Stimulated activated CD4-positive, alpha-beta T cell treated with anti-CD3 and anti-CD28 coated beads, Interleukin-1b, Interleukin-23, amount 100 ng/mL, for 24 hours (primary cell): ENCODE measurements around the gene UGT3A2.
"Not testable (repeated sequence)": the region's sequence is repeated elsewhere in the genome, so short reads cannot be mapped to it uniquely, and the experiment has no call there.

Source experiments
- DNase-seq, 4 experiments: peaks; one replicate each; pipeline ENCODE4 v3.0.0-alpha.2; 2020; ENCODE audit warnings: low read depth in 4 of 4, low spot score in 1 of 4

Gene UGT3A2

GRCh38 chr5:36055984-36056383 lies 10.7 kb downstream of the UGT3A2 start:
- no peak for DNase-seq

GRCh38 chr5:36054647-36055046 lies 12.0 kb downstream of the UGT3A2 start:
- no peak for DNase-seq

- DNase-seq: no peak
Observed at GRCh38 chr5:36052538-36052937, 14.1 kb downstream of the UGT3A2 start.

GRCh38 chr5:36049949-36050348 lies 16.7 kb downstream of the UGT3A2 start:
- DNase-seq: no peak

GRCh38 chr5:36047384-36048160 lies 19.1 kb downstream of the UGT3A2 start:
- DNase-seq: no peak

- no peak for DNase-seq
Observed at GRCh38 chr5:36045895-36046294, 20.8 kb downstream of the UGT3A2 start.

GRCh38 chr5:36041537-36041845 lies 25.2 kb downstream of the UGT3A2 start:
- DNase-seq: no peak

- DNase-seq: no peak
Observed at GRCh38 chr5:36040651-36041536, 25.8 kb downstream of the UGT3A2 start.

- DNase-seq: no peak
Observed at GRCh38 chr5:36035696-36036095, 31.0 kb downstream of the UGT3A2 start.

GRCh38 chr5:36034536-36035134 lies 32.0 kb downstream of the UGT3A2 start:
- not testable (repeated sequence) for DNase-seq

- no peak for DNase-seq
Observed at GRCh38 chr5:36033486-36033885, 33.2 kb downstream of the UGT3A2 start.

- DNase-seq: no peak
Observed at GRCh38 chr5:36033047-36033446, 33.6 kb downstream of the UGT3A2 start.

GRCh38 chr5:36031223-36031622 lies 35.5 kb downstream of the UGT3A2 start:
- no peak for DNase-seq

GRCh38 chr5:36029914-36030313 lies 36.8 kb downstream of the UGT3A2 start:
- DNase-seq: no peak

GRCh38 chr5:36028816-36029465 lies 37.7 kb downstream of the UGT3A2 start:
- DNase-seq: no peak

GRCh38 chr5:36027711-36028110 lies 39.0 kb downstream of the UGT3A2 start:
- DNase-seq: no peak

GRCh38 chr5:36026706-36027465 lies 39.8 kb downstream of the UGT3A2 start:
- no peak for DNase-seq

- not testable (repeated sequence) for DNase-seq
Observed at GRCh38 chr5:36022246-36022645, 44.4 kb downstream of the UGT3A2 start.

- not testable (repeated sequence) for DNase-seq
Observed at GRCh38 chr5:36019584-36019983, 47.1 kb downstream of the UGT3A2 start.

GRCh38 chr5:36017622-36018021 lies 49.1 kb downstream of the UGT3A2 start:
- no peak for DNase-seq

- no peak for DNase-seq
Observed at GRCh38 chr5:36017004-36017403, 49.7 kb downstream of the UGT3A2 start.
